ENCODE results near the gene NUCB1. TPM values are rescaled to one million over a fixed set of nuclear protein-coding genes. Genes with fewer than 3 reads are reported as not detected.
A peak's percentile ranks its signal among the peaks of the same experiment; 100 is the strongest.
"Not testable (repeated sequence)": the region's sequence is repeated elsewhere in the genome, so short reads cannot be mapped to it uniquely, and the experiment has no call there.

The NUCB1 gene
- total RNA-seq, 6 donors from 2014 or later = 278 to 463 (median 341) TPM

DNA sequence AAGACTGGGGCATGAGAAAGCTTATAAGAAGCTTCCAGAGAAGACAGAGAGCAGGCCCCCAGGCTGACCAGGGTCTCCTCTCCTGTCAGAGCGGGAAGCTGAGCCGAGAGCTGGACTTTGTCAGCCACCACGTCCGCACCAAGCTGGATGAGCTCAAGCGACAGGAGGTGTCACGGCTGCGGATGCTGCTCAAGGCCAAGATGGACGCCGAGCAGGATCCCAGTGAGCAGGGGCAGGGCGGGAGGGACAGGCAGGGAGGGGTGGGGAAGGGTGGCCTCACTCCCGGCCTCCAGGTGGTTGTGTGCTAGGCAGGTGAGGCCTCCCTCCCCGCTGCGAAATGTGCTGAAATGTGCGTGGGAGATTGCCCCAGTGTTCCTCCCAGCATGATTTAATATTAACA is 5.6 kb downstream of the NUCB1 start:
- H3K4me3 ChIP-seq = no peak overlapping the region
- DNase-seq (no peak), ATAC-seq (ENCODE audit: low FRiP score in 2 of 2) (no peak)
- TF ChIP-seq POLR2AphosphoS5 (IDR thresholded peaks at IDR 0.05) (no peak), EP300 (IDR thresholded peaks at IDR 0.05) (no peak), POLR2A (IDR thresholded peaks at IDR 0.05) (no peak)
- TF ChIP-seq, protein P1, sequence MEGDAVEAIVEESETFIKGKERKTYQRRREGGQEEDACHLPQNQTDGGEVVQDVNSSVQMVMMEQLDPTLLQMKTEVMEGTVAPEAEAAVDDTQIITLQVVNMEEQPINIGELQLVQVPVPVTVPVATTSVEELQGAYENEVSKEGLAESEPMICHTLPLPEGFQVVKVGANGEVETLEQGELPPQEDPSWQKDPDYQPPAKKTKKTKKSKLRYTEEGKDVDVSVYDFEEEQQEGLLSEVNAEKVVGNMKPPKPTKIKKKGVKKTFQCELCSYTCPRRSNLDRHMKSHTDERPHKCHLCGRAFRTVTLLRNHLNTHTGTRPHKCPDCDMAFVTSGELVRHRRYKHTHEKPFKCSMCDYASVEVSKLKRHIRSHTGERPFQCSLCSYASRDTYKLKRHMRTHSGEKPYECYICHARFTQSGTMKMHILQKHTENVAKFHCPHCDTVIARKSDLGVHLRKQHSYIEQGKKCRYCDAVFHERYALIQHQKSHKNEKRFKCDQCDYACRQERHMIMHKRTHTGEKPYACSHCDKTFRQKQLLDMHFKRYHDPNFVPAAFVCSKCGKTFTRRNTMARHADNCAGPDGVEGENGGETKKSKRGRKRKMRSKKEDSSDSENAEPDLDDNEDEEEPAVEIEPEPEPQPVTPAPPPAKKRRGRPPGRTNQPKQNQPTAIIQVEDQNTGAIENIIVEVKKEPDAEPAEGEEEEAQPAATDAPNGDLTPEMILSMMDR (IDR thresholded peaks at IDR 0.05) = no peak
- peaks cover 39 to 50% (median 48%) of the 10 kb centered on the region in 4 donors for H3K4me1 ChIP-seq
- no peaks in the 10 kb centered on the region for H3K9me3 ChIP-seq
- WGBS, 2 donors = 82 to 93% methylated on average over 9 to 14 of the region's 14 CpGs
- H3K27me3 ChIP-seq = no peaks in the 10 kb centered on the region
- H3K27ac ChIP-seq = peak overlapping the region; percentile 38 to 57 (median 51)
- H3K36me3 ChIP-seq = peaks cover 9 to 78% (median 42%) of the 10 kb centered on the region in 4 donors

DNA sequence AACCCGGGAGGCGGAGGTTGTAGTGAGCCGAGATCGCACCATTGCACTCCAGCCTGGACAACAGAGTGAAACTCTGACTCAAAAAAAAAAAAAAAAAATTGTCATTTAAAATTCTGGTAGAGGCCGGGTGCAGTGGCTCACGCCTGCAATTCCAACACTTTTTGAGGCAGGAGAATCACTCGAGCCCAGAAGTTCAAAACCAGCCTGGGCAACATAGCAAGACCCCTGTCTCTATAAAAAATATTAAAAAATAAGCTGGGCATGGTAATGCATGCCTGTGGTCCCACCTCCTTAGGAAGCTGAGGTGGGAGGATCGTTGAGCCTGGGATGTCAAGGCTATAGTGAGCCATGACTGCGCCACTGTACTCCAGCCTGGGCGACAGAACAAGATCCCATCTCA is 6.2 kb downstream of the NUCB1 start:
- DNase-seq (no peak), ATAC-seq (ENCODE audit: low FRiP score in 2 of 2) (no peak)
- Histone ChIP-seq H3K27ac (peak overlapping the region in 2 of 4 donors; percentile 17 to 46), H3K4me1 (peaks cover 36 to 44% (median 41%) of the 10 kb centered on the region in 4 donors), H3K27me3 (no peaks in the 10 kb centered on the region), H3K4me3 (no peak overlapping the region), H3K9me3 (no peaks in the 10 kb centered on the region), H3K36me3 (peaks cover 9 to 85% (median 49%) of the 10 kb centered on the region in 4 donors)
- TF ChIP-seq POLR2A (IDR thresholded peaks at IDR 0.05) = no peak
- TF ChIP-seq, protein P1 (IDR thresholded peaks at IDR 0.05) = no peak
- no peak for TF ChIP-seq POLR2AphosphoS5 (IDR thresholded peaks at IDR 0.05)
- TF ChIP-seq EP300 (IDR thresholded peaks at IDR 0.05) = no peak
- WGBS, 2 donors = 95 to 98% methylated on average over 10 of the region's 10 CpGs

DNA sequence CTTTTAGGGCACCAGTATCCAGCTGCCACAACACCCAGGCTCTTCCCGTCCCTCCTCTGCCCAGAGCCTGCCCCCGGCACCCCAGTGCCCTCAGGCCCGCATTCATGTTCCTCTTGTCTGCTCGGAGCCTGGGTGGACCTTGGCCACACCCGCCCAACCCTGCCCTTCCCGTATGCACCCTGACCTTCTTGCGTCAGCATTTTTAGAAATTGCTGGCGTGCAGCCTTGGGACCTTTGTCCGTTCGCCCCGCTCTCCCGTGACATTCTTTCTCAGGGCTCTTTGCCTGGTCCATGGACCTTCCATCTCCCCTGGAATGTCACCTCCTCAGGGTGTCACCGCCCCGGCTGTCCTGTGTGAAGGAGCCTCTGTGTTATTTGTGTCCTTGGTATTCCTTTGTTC is 7.6 kb downstream of the NUCB1 start:
- ATAC-seq (ENCODE audit: low FRiP score in 2 of 2) (peak; percentile 70 to 81), DNase-seq (peak; percentile 65 to 85)
- Histone ChIP-seq H3K27ac (peak overlapping the region; percentile 61 to 82 (median 78)), H3K9me3 (no peaks in the 10 kb centered on the region), H3K36me3 (peaks cover 15 to 91% (median 61%) of the 10 kb centered on the region in 4 donors), H3K4me1 (peaks cover 23 to 32% (median 29%) of the 10 kb centered on the region in 4 donors), H3K4me3 (no peak overlapping the region), H3K27me3 (no peaks in the 10 kb centered on the region)
- WGBS, 2 donors = 79 to 84% methylated on average over 12 to 13 of the region's 14 CpGs
- TF ChIP-seq POLR2AphosphoS5 (IDR thresholded peaks at IDR 0.05) = peak in 1 of 2 donors; percentile 44
- peak in 1 of 4 donors; percentile 46 for TF ChIP-seq POLR2A (IDR thresholded peaks at IDR 0.05)
- TF ChIP-seq, protein P1 (IDR thresholded peaks at IDR 0.05) = no peak
- no peak for TF ChIP-seq EP300 (IDR thresholded peaks at IDR 0.05)

DNA sequence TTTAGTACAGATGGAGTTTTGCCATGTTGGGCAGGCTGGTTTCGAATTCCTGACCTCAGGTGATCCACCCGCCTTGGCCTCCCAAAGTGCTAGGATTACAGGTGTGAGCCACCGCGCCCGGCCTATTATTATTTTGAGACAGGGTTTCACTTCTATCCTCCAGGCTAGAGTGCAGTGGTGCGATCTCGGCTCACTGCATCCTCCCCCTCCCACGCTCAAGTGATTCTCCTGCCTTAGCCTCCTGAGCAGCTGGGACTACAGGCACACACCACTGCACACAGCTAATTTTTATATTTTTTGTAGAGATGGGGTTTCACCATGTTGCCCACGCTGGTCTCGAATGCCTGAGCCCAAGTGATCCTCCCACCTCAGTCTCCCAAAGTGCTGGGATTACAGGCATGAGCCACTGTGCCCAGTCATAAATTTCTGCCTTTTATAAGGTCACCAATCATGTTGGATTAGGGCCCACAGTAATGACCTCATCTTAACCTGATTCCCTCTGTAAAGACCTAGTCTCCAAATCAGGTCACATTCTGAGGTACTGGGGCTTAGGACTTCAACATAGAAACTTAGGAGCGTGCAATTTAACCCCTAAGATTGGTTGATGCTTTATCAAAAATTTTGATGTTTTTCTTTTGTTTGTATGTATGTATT is 9.4 kb downstream of the NUCB1 start:
- peak overlapping the region; percentile 61 to 82 (median 78) for H3K27ac ChIP-seq

DNA sequence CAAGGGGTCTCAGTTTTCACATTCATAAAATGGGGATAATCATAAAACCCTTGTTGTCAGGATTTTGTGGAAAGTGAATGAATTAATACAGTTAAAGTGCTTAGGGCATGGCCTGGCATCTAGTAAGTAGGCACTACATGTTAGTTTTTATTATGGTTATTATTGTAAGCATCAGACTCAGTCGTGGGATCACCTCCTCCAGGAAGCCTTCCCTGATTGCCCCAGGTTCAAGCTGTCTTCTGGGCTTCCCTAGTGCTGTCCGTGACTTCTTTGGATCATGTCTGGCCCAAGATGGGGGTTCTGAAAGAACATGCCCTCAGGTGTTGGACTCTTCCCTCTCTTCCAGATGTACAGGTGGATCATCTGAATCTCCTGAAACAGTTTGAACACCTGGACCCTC is 10.7 kb downstream of the NUCB1 start:
- H3K4me3 ChIP-seq = no peak overlapping the region
- peak overlapping the region in 1 of 4 donors; percentile 82 for H3K27ac ChIP-seq

More for the DNA sequence above, 9.4 kb downstream of the NUCB1 start:
- Histone ChIP-seq H3K36me3 (peaks cover 29 to 99% (median 73%) of the 10 kb centered on the region in 4 donors), H3K4me1 (peaks cover 18 to 26% (median 23%) of the 10 kb centered on the region in 4 donors)
- whole genome bisulfite sequencing, 2 donors = 95 to 97% methylated on average over 11 of the region's 11 CpGs
- ATAC-seq (ENCODE audit: low FRiP score in 2 of 2); DNase-seq; H3K9me3 ChIP-seq; H3K4me3 ChIP-seq; H3K27me3 ChIP-seq: not testable (repeated sequence)

More for the DNA sequence above, 10.7 kb downstream of the NUCB1 start:
- DNase-seq = no peak
- Histone ChIP-seq H3K9me3 (no peaks in the 10 kb centered on the region), H3K36me3 (peaks cover 33 to 99% (median 69%) of the 10 kb centered on the region in 4 donors), H3K27me3 (no peaks in the 10 kb centered on the region), H3K4me1 (peaks cover 17 to 28% (median 22%) of the 10 kb centered on the region in 4 donors)
- WGBS, 2 donors = 90 to 93% methylated on average over 2 of the region's 2 CpGs
- no peak for ATAC-seq (ENCODE audit: low FRiP score in 2 of 2)
- TF ChIP-seq, protein P1 (IDR thresholded peaks at IDR 0.05) = no peak
- TF ChIP-seq POLR2AphosphoS5 (IDR thresholded peaks at IDR 0.05) = no peak
- no peak for TF ChIP-seq POLR2A (IDR thresholded peaks at IDR 0.05)
- no peak for TF ChIP-seq EP300 (IDR thresholded peaks at IDR 0.05)
